Smooth muscle cell (in vitro differentiated cells): Measurements from ENCODE around the gene NCOA6. TPM values are rescaled to one million over a fixed set of nuclear protein-coding genes. Genes with fewer than 3 reads are reported as not detected.
A peak's percentile ranks its signal among the peaks of the same experiment; 100 is the strongest.

Experiments used
- DNase-seq: peaks from one replicate; lab custom pipeline; 2025; ENCODE audit not compliant: unreplicated experiment; lab: John Stamatoyannopoulos, UW
- H2AFZ ChIP-seq: fragments of 200-600 bp; sonication (generic); 2 replicates; pipeline ENCODE4 v1.6.0; 2016; ENCODE audit warnings: antibody characterized with exemption, low read depth, mild to moderate bottlenecking
- H3F3A ChIP-seq: fragments of 200-600 bp; sonication (generic); 2 replicates; pipeline ENCODE4 v1.6.0; 2017; ENCODE audit warnings: antibody characterized with exemption, low read depth
- H3K27ac ChIP-seq: fragments of 200-600 bp; sonication (generic); 2 replicates; pipeline ENCODE4 v1.5.1; 2016; ENCODE audit warnings: low read depth, mild to moderate bottlenecking
- H3K27me3 ChIP-seq: fragments of 200-600 bp; sonication (generic); 2 replicates; pipeline ENCODE4 v1.6.1; 2016; ENCODE audit warnings: low read depth, mild to moderate bottlenecking
- H3K36me3 ChIP-seq: fragments of 200-600 bp; sonication (generic); 2 replicates; pipeline ENCODE4 v1.5.1; 2016; ENCODE audit warnings: low read depth
- H3K4me1 ChIP-seq: fragments of 200-600 bp; sonication (generic); 2 replicates; pipeline ENCODE4 v1.5.1; 2016; ENCODE audit warnings: low read depth
- H3K4me2 ChIP-seq: fragments of 200-600 bp; sonication (generic); 2 replicates; pipeline ENCODE4 v1.6.0; 2016; ENCODE audit warnings: mild to moderate bottlenecking
- H3K4me3 ChIP-seq: fragments of 200-600 bp; sonication (generic); 2 replicates; pipeline ENCODE4 v1.5.1; 2016; ENCODE audit warnings: mild to moderate bottlenecking
- H3K79me2 ChIP-seq: fragments of 200-600 bp; sonication (generic); 2 replicates; pipeline ENCODE4 v1.6.0; 2016; ENCODE audit warnings: low read depth, mild to moderate bottlenecking
- H3K9ac ChIP-seq: fragments of 200-600 bp; sonication (generic); 2 replicates; pipeline ENCODE4 v1.6.0; 2016; ENCODE audit warnings: low read depth
- H3K9me3 ChIP-seq: fragments of 200-600 bp; sonication (generic); replicated peaks from 2 replicates; pipeline ENCODE4 v1.5.1; 2016; ENCODE audit warnings: low read depth
- H4K20me1 ChIP-seq: fragments of 200-600 bp; sonication (generic); 2 replicates; pipeline ENCODE4 v1.6.0; 2016; ENCODE audit warnings: low read depth
- WGBS: methylation state at CpG from one replicate; pipeline ENCODE4 v1.1.7; 2016; ENCODE audit warnings: low lambda C conversion rate; 5-methylcytosine and 5-hydroxymethylcytosine counted together
- polyA plus RNA-seq: library from polyadenylated mRNA; unstranded; fragments of >200 nt; fragmentation: Nextera tagmentation; extraction: Ambion mirVana; gene quantifications from 2 replicates; pipeline ENCODE4 v1.2.1, GENCODE V29; 2016
- total RNA-seq: library from RNA; depleted of rRNA; stranded (reverse); fragments of >200 nt; gene quantifications from 2 replicates; pipeline ENCODE4 v1.2.3, GENCODE V29; 2014
- TF ChIP-seq, protein P1 (sequence below): fragments of 200-600 bp; sonication (generic); IDR thresholded peaks from 2 replicates; pipeline ENCODE4 v1.5.1; 2017; ENCODE audit warnings: borderline replicate concordance, mild to moderate bottlenecking, antibody characterized with exemption; ENCODE audit not compliant: insufficient read depth, poor library complexity, severe bottlenecking

Gene NCOA6
- total and polyA plus RNA-seq, 2 experiments from 2014 or later: 15.6 to 19.0 TPM

DNA sequence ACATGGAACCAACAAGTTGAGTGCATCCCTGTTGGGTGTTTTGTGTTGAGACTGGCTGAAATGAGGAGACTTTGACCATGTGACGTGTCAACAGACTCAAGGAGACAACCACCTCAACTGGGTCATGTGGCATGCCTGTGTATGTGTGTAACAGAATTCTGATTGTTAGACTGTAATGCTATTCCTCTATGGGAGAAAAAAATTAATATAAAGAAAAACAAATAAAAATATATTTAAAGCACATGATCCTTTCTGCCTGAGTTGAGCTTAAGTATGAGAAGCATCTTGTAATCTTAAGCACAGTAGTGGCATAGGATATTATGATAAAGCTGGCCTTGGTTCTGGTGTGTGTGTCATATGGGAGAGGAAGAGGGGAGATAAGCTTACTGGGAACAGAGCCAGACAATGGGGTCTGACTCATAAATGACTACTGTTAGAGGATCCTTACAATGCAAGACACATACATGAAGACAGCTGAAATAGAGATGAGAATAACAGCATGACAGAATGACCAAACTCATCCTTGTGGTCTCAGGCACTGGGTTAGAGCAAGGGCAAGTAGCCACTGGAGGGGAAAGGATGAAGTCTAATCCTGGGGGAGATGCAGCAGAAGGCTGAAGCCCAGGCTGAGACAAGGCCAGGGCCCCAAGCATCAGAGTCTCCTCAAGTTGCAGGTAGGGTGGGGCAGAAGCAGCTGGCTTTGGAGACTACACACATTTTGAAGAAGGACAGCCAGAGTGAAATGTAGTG is 112.1 kb downstream of the NCOA6 start:
- Histone ChIP-seq H3K9ac (no peak overlapping the region), H3K27me3 (no peaks in the 10 kb centered on the region), H3F3A (peaks cover 27% of the 10 kb centered on the region), H3K4me2 (peak overlapping the region; percentile 59), H2AFZ (no peak overlapping the region), H4K20me1 (peaks cover 35% of the 10 kb centered on the region), H3K4me3 (no peak overlapping the region), H3K27ac (peak overlapping the region; percentile 73), H3K36me3 (no peaks in the 10 kb centered on the region), H3K9me3 (no peaks in the 10 kb centered on the region), H3K4me1 (peaks cover 3% of the 10 kb centered on the region), H3K79me2 (no peaks in the 10 kb centered on the region)
- WGBS: 62% methylated on average over 1 of the region's 1 CpG
- DNase-seq: no peak
- TF ChIP-seq, protein P1, sequence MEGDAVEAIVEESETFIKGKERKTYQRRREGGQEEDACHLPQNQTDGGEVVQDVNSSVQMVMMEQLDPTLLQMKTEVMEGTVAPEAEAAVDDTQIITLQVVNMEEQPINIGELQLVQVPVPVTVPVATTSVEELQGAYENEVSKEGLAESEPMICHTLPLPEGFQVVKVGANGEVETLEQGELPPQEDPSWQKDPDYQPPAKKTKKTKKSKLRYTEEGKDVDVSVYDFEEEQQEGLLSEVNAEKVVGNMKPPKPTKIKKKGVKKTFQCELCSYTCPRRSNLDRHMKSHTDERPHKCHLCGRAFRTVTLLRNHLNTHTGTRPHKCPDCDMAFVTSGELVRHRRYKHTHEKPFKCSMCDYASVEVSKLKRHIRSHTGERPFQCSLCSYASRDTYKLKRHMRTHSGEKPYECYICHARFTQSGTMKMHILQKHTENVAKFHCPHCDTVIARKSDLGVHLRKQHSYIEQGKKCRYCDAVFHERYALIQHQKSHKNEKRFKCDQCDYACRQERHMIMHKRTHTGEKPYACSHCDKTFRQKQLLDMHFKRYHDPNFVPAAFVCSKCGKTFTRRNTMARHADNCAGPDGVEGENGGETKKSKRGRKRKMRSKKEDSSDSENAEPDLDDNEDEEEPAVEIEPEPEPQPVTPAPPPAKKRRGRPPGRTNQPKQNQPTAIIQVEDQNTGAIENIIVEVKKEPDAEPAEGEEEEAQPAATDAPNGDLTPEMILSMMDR: no peak

DNA sequence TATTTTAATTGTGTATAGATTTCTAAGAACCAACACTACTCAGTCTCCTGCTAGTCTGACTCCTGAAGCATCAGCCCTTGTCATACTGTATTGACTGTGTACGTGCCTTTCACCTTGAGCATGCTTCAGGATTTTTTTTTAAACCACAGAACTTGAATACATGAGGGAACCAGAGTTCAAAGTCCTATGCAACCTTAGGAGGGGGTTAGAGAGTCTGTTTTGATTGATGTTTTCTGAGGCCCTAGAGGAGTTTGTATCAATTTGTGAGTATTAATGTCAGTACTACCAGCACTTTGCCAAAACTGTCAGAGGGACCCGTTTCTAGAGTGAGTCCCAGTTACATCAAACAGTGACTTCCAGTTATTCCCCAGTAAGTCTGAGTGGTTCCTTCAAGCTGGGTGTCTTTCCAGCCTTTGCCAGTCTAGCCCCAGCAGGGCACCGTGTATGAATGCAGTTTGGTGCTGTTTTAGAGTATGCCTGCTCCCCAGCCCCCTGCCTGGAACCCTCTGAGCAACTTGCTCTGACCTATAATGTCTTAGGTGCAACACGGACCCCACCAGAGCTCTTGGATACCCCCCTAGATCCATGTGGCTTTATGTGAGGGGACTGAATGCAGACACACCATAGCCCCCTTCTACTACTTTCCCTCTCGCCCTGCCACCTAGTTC is 112.8 kb downstream of the NCOA6 start:
- peak overlapping the region; percentile 59 for H3K4me2 ChIP-seq
- no peaks in the 10 kb centered on the region for H3K79me2 ChIP-seq
- DNase-seq: no peak
- no peaks in the 10 kb centered on the region for H3K9me3 ChIP-seq
- H4K20me1 ChIP-seq: peaks cover 37% of the 10 kb centered on the region
- peaks cover 3% of the 10 kb centered on the region for H3K4me1 ChIP-seq
- TF ChIP-seq, protein P1: no peak
- peaks cover 27% of the 10 kb centered on the region for H3F3A ChIP-seq
- H3K9ac ChIP-seq: no peak overlapping the region
- peak overlapping the region; percentile 73 for H3K27ac ChIP-seq
- no peaks in the 10 kb centered on the region for H3K36me3 ChIP-seq
- H3K4me3 ChIP-seq: no peak overlapping the region
- 95% methylated on average over 5 of the region's 5 CpGs for WGBS
- no peaks in the 10 kb centered on the region for H3K27me3 ChIP-seq
- no peak overlapping the region for H2AFZ ChIP-seq

DNA sequence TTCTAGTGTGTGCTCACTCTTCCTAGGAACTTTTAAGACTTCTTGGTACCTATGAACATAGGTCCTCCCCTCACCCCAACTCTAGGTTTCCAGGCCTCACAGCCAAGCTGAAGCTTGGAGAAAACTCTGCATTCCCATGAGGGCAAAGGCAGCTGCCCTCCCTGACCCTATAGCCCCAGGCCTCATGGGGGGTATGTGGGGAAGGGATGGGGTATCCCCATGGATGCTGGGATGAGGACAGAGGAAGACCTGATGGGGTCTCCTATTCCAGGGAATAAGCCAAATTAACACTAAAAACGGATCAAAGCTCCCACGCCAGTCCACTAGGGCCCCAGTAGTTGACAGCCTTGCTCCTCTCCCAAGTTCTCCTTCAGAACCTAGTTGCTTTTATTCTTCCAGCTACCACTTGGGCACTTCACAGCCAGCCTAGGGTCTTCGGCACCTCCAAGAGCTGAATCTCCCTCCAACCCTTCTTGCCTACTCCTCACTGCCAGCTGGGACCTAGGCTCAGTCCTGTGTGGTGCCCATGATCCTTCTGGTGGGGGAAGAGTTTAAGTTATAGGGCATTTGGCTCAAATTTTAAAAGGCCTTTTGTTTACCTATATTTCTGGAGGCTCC is 113.5 kb downstream of the NCOA6 start:
- Histone ChIP-seq H3K9ac (no peak overlapping the region), H3K36me3 (no peaks in the 10 kb centered on the region)

More for the DNA sequence above, 113.5 kb downstream of the NCOA6 start:
- Histone ChIP-seq H4K20me1 (peaks cover 40% of the 10 kb centered on the region), H3K27ac (no peak overlapping the region), H3K4me3 (no peak overlapping the region), H2AFZ (no peak overlapping the region), H3K4me1 (peaks cover 3% of the 10 kb centered on the region), H3K27me3 (no peaks in the 10 kb centered on the region), H3K9me3 (no peaks in the 10 kb centered on the region), H3F3A (peaks cover 27% of the 10 kb centered on the region), H3K79me2 (no peaks in the 10 kb centered on the region), H3K4me2 (no peak overlapping the region)
- TF ChIP-seq, protein P1: no peak
- WGBS: 96% methylated on average over 3 of the region's 3 CpGs
- no peak for DNase-seq
